Fibroblast of upper back skin (primary cell): ENCODE measurements around the gene MMAB.
A peak's percentile ranks its signal among the peaks of the same experiment; 100 is the strongest.

Experiments used
- DNase-seq: peaks from one replicate; pipeline ENCODE4 v3.0.0-alpha.2; 2013

MMAB gene

GRCh38 chr12:109601557-109601956 is 28.3 kb upstream of the MMAB start:
- no peak for DNase-seq

- DNase-seq = no peak
Observed at GRCh38 chr12:109600995-109601394, 27.7 kb upstream of the MMAB start.

GRCh38 chr12:109600481-109600880 is 27.2 kb upstream of the MMAB start:
- DNase-seq = no peak

- no peak for DNase-seq
Observed at GRCh38 chr12:109599087-109599486, 25.8 kb upstream of the MMAB start.

- no peak for DNase-seq
Observed at GRCh38 chr12:109598428-109598854, 25.1 kb upstream of the MMAB start.

GRCh38 chr12:109597795-109598427 is 24.6 kb upstream of the MMAB start:
- peak; percentile 80 for DNase-seq

GRCh38 chr12:109597414-109597794 is 24.1 kb upstream of the MMAB start:
- no peak for DNase-seq

- DNase-seq = no peak
Observed at GRCh38 chr12:109596418-109597244, 23.3 kb upstream of the MMAB start.

GRCh38 chr12:109595321-109595902 is 22.1 kb upstream of the MMAB start:
- no peak for DNase-seq

GRCh38 chr12:109594556-109595317 is 21.4 kb upstream of the MMAB start:
- no peak for DNase-seq

GRCh38 chr12:109592905-109593272 is 19.6 kb upstream of the MMAB start:
- no peak for DNase-seq

- DNase-seq = no peak
Observed at GRCh38 chr12:109592195-109592904, 19.0 kb upstream of the MMAB start.

- no peak for DNase-seq
Observed at GRCh38 chr12:109591041-109591440, 17.7 kb upstream of the MMAB start.

- no peak for DNase-seq
Observed at GRCh38 chr12:109590566-109590965, 17.3 kb upstream of the MMAB start.

- no peak for DNase-seq
Observed at GRCh38 chr12:109589691-109590245, 16.5 kb upstream of the MMAB start.

GRCh38 chr12:109589240-109589590 is 15.9 kb upstream of the MMAB start:
- no peak for DNase-seq

GRCh38 chr12:109588461-109589239 is 15.3 kb upstream of the MMAB start:
- DNase-seq = no peak

GRCh38 chr12:109587921-109588320 is 14.6 kb upstream of the MMAB start:
- no peak for DNase-seq

GRCh38 chr12:109586385-109587296 is 13.3 kb upstream of the MMAB start:
- no peak for DNase-seq

- no peak for DNase-seq
Observed at GRCh38 chr12:109583733-109584132, 10.4 kb upstream of the MMAB start.

GRCh38 chr12:109582636-109583035 is 9.3 kb upstream of the MMAB start:
- DNase-seq = no peak
